Femur (tissue), 1 donor: ENCODE measurements around the gene HCFC1.

Source experiments
- DNase-seq: peaks from one replicate; pipeline ENCODE4 v3.0.0-alpha.2; 2017

The HCFC1 gene

GRCh38 chrX:153971450-153972367, at the start of gene HCFC1:
HCFC1 (minus strand) TSS chrX:153971818; CDS start chrX:153970840, 978 bp downstream.
- DNase-seq: peak; percentile 97

- no peak for DNase-seq
Observed at GRCh38 chrX:154021131-154021611, 49.6 kb upstream of the HCFC1 start.

- DNase-seq: no peak
Observed at GRCh38 chrX:154020536-154021115, 49.0 kb upstream of the HCFC1 start.

GRCh38 chrX:154019633-154020528, 48.3 kb upstream of the HCFC1 start, which contains the start of gene IRAK1:
IRAK1 (minus strand) TSS chrX:154019902; CDS start chrX:154019812, 90 bp downstream.
- DNase-seq: peak; percentile 65

DNA sequence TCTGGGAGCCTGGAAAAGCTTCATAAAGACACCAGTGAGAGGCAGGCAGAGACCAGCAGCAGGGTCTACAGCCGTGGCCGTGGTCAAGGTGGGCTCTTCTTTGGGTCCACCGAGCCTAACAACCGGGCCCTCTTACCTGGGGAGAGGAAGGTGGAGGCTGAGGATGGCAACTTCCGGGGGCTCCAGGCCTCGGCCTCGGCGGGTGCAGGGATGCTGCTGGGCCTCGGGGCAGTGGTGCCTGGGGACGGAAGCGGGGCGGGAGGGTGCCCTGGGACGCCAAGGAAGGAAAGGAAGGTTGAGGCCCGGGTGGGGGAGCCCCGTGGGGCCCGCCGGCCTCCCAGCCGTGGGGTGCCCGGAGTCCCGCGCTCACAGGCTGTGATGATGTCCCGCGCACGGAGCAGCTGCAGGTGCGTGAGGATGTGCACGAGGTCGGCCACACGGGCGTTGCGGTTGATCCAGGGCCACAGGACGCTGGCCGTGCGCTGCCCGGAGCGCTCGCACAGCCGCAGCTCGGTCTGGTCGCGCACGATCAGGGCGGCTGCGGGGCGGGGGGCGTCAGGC, 47.5 kb upstream of the HCFC1 start:
- DNase-seq: no peak

DNA sequence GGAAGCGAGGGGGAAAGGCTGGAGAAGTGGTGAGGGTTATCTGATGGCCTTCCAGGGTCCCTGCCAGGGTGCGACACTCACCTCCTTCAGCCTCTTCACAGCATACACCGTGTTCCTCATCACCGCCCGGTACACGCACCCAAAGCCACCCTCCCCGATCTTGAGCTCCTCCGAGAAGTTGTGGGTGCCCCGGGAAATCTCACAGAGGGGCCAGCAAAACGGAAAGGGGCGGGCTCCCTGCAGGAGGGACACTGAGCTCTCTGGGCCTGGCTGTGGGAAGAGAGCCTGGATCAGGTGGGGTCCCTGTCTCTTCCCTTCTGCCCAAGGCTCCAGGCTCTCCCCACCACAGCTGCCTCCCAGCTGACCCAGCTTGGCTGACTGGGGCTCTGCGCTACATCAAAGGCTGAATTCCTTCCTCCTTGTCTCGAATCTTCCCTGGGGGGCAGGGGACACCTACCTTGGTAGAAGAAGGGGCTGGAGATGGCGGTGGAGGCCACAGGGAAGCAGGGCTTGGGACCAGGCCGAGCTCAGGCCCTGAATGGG, 47.0 kb upstream of the HCFC1 start:
- DNase-seq: no peak

DNA sequence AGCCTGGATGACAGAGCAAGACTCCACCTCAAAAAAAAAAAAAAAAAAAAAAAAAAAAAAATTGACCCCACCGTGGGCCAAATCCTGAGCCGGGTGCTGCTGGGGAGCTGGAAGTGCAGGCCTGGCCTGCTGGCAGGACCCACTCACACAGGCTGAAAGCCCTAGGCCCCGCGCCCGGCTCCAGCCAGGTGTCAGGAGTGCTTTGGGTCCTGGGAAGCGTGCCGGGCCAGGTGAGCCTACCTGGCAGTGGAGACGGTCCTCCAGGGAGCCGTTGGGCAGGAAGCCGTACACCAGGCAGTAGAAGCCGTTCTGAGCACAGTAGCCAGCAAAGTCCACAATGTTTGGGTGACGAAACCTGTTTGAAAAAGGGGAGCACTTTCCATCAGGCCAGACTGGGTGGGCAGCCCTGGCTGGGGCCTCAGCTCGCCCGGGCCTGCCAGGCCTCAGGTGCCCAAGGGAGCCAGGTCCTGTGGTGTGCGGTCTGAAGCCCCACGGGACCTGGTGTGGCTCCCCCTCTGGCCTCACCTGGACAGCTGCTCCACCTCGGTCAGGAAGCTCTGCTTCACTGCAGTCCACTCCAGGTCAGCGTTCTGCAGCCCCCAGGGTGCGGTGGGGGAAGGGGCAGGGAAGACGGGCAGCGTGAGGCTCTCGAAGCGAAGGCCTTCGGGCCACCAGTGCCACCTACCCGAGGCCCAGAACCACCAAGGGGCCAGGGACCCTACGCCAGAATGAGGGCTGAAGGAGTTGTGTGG, 46.3 kb upstream of the HCFC1 start:
- DNase-seq: no peak

GRCh38 chrX:154016366-154017076, 44.9 kb upstream of the HCFC1 start:
- DNase-seq: no peak

DNA sequence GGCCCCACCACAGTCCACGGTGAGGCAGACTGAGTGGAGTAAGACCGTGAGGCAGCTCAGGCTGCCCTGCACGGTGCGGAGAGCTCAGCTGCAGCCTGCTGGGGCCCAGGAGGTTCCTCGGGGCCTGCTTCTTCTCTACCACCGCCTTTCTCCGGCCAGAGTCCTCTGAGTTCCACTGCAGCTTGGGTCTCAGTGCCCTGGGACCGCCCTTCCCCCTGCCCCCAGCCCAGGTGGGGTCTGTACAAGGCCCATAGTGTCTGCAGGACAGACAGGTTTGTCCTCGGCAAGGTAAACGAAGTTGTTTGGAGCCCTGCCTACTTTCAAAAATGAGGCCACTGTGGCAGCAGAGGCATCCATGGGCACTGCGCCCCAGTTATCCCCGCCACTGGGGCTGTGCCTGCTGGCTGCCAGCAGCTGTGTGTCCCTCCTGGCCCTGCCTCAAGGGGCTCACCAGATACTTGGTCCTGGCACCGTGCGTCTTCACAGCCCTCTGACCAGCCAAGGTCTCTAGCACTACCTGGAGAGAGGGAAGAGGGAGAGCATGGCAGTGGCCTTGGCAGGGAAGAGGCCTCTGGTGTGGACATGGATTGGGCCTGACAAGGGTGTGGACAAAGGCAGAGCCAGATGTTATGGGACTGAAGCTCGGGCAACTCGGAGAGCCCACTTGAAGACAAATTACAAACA, 44.1 kb upstream of the HCFC1 start:
- no peak for DNase-seq

GRCh38 chrX:154014429-154015380, 43.1 kb upstream of the HCFC1 start:
- no peak for DNase-seq

DNA sequence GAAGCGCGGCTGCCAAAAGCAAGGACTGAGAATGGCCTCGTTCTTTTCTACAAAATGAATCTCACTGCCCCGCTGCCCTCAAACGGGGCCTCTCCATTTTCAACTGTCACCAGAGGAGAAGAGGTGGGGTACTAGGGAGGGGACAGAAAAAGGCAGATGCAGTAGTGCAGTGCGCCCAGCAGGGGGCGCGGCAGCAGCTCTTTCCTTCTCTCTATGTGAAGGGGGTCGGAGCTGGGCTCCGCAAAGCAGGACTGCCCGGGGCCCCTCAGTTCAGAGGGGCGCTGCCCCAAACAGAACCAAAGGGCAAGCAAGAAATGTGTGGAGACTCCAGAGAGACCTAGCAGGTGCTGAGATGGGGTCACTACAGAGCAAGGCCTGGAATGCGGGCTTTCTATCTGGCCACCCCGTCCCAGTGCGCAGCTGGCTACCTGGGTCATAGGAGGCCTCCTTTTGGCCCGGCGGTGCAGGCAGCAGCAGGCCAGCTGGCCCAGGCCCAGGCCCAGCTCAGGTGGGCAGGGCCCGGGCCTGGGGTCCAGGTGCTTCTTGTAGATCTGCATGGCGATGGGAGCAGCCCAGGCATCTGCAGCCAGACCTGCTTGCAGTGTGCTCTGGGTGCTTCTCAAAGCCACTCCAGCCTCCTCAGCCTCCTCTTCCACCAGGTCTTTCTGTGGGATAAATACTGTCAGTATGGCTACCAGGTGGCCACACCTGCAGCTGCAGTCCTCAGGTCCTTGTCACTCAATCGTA, 42.2 kb upstream of the HCFC1 start:
- no peak for DNase-seq

DNA sequence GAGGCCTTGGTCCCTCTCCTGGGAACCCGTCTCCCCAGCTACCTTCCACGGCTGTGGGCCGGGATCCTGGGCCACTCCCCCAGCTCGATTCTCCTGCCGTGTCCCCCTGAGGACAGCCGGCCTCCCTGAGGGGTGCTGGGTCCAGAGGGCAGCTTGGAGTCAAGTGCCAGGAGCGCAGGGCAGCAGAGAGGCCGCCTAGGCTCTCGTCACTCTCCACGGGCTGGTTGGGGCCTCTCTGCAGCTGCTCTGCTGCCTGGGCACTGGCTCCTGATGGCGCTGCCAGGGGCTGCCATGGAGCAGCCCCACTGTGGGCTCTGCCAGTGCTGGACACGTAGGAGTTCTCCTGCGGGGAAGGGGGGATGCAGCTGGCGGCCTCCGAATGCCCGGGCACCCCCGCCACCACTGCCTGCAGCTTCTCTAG, 41.4 kb upstream of the HCFC1 start:
- no peak for DNase-seq

DNA sequence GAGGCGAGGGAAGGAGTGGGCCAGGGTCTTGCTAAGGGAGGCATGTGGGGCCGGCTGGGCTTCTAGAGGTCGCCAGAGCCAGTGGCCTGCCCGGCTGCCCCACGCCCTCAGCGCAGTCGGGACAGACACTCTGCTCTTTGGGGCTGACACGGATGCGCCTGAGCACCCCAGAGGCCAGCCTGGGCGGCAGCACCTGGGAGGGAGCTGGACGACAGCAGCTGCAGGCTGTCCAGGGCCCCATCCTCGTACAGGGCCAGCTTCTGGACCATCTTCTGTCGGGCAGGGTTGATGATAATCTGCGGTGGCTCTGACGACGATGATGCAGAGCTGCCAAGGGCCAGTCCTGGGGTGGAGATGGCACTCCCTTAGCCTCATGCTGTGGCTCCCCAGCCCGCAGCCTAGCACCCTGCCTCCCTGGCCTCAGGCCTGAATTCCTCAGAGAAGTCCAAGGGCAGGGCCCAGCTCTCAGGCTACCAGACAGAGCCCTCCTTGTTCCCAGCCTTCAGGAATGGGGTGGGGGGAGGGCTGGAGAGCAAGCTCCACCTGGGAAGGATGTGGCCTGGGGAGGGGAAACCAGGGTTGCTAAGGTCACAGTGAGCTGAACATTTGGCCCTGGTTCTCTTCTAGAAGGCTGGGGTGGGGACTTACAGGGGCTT, 40.8 kb upstream of the HCFC1 start:
- peak; percentile 63 for DNase-seq

DNA sequence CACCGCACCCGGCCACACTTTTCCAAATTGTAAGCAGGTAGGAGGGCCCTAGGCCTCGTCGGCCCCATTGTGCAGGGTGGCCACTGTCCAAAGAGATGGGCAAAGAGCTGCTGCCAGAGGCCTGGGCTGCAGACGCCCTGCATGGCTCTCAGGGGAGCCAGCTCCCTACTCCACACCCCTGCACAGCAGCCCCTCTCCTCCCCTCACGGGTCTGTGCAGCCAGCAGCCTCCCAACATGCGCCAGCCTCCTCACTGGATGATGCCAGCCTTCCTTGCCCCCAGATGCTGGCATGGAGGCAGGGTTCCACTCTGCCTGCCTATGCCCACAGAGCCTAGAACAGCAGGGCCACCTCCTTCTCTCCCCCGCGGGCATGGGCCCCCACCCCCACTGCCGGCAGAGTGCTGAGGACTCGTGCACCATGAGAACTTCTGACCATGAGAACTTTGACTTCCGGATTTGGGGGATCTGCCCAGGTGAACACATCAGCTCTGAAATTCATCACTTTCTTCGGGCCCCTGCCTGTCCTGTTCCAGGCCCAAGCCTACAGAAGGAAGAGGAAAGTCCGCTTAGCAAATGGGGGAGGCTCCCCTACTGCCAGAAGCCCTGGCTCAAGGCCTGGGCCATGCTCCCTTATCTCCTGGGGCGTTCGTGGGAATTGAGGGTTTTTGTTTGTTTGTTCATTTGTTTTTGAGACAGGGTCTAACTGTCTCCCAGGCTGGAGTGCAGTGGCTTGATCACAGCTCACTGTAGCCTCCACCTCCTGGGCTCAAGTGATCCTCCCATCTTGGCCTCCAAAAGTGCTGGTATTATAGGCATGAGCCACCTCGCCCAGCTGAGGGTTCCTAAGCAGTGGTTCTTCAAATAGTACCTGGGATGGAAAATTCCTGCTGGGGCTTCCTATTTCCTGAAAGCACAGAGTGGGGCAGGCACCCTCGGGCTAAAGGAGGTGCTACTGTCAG, 40.0 kb upstream of the HCFC1 start:
- no peak for DNase-seq

DNA sequence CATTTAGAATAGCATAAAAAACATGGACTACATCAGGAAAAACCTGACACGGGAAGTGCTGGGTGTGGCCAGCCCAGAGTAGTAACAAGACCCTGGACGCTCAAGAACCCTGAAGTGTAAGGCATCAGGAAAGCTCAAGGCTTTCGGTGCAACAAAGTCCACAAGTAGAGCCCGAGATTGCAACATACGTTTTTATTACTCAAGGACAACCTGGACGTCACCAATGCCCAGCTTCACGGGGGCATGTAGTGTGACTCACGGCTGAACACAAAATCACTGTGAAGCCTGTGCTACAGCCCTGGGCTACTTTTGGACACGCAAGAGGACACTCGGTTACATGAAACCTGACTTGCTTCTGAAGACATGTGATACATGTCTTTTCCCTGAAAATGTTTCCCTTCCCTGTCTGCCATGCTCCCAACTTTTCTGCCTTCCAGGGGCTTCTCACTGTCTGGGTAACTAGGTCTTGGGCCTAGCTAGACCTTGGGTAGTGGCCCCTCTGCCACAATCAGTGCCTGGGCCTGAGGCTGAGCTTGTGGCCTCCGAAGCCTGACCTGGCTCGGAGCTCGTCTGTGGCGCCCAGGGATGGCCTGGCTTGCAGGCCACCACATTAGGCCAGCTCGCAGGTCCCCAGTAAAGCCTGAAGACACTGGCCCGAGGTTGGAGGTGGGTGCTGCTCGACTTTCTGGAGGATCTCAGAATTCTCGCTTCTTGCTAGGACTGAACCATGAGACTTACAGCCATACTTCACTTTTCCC, 38.9 kb upstream of the HCFC1 start:
- no peak for DNase-seq

GRCh38 chrX:154008521-154008920, 36.9 kb upstream of the HCFC1 start:
- DNase-seq: no peak
